GM12878 (cell line): Measurements from ENCODE around the gene MFNG.

Source experiments
- CREB1 ChIP-seq: IDR thresholded peaks from 2 replicates; pipeline ENCODE4 v1.6.1; 2012; ENCODE audit warnings: low read depth, mild to moderate bottlenecking, inconsistent platforms
- CTCF ChIP-seq, 3 experiments: IDR thresholded peaks in 2 of 3; conservative IDR thresholded peaks in 1 of 3; 2 replicates each; pipeline ENCODE4 v1.5.1; 2011; ENCODE audit warnings: low read depth in 3 of 3, low read length in 3 of 3, mild to moderate bottlenecking in 3 of 3, control low read depth in 2 of 3, moderate library complexity in 2 of 3, inconsistent platforms in 1 of 3, mixed read lengths in 1 of 3; ENCODE audit not compliant: control insufficient read depth in 2 of 3, insufficient read depth in 1 of 3; ENCODE audit errors: extremely low read depth in 1 of 3
- ESRRA ChIP-seq: IDR thresholded peaks from 2 replicates; pipeline ENCODE4 v1.6.1; 2012; ENCODE audit warnings: mild to moderate bottlenecking, low read length, improper control_type of control experiment
- EZH2 ChIP-seq: IDR thresholded peaks from 2 replicates; pipeline ENCODE4 v1.6.1; 2012; ENCODE audit warnings: low read depth, mild to moderate bottlenecking, control low read depth, inconsistent platforms, low read length, borderline replicate concordance; ENCODE audit not compliant: control insufficient read depth
- IKZF1 ChIP-seq: fragments of 450-650 bp; conservative IDR thresholded peaks from 2 replicates; pipeline ENCODE4 v1.6.1; 2017; ENCODE audit warnings: antibody characterized with exemption, mild to moderate bottlenecking
- JUNB ChIP-seq: IDR thresholded peaks from 2 replicates; pipeline ENCODE4 v1.6.1; 2016; ENCODE audit warnings: antibody characterized with exemption, mild to moderate bottlenecking
- MXI1 ChIP-seq: fragments of 150-350 bp; IDR thresholded peaks from 2 replicates; pipeline ENCODE4 v1.6.1; 2011; ENCODE audit warnings: low read depth, mild to moderate bottlenecking, inconsistent platforms, low read length, improper control_type of control experiment
- SKIL ChIP-seq: fragments of 450-650 bp; IDR thresholded peaks from 2 replicates; pipeline ENCODE4 v1.6.1; 2017; ENCODE audit warnings: mild to moderate bottlenecking, low read depth, inconsistent platforms; ENCODE audit not compliant: poor library complexity, severe bottlenecking
- STAT3 ChIP-seq: IDR thresholded peaks from 2 replicates; pipeline ENCODE4 v1.6.1; 2011; ENCODE audit warnings: low read depth, low read length, improper control_type of control experiment
- YY1 ChIP-seq: IDR thresholded peaks from 2 replicates; pipeline ENCODE4 v1.6.1; 2011; ENCODE audit warnings: low read depth, mild to moderate bottlenecking, low read length
- ZNF687 ChIP-seq: fragments of 450-650 bp; IDR thresholded peaks from 2 replicates; pipeline ENCODE4 v1.6.1; 2017; ENCODE audit warnings: mild to moderate bottlenecking, moderate library complexity

- no peak for TF ChIP-seq ESRRA
- TF ChIP-seq MXI1 = no peak
- no peak for TF ChIP-seq STAT3
- no peak for TF ChIP-seq EZH2
- no peak for TF ChIP-seq CREB1
- TF ChIP-seq SKIL = no peak
- TF ChIP-seq JUNB = no peak
- no peak for TF ChIP-seq CTCF (IDR thresholded peaks at IDR 0.05 in 2 of 3, conservative IDR thresholded peaks at IDR 0.05 in 1 of 3; ENCODE audit: control insufficient read depth in 2 of 3, extremely low read depth in 1 of 3, insufficient read depth in 1 of 3, low read depth in 3 of 3, low read length in 3 of 3)
- TF ChIP-seq IKZF1 = no peak
- TF ChIP-seq ZNF687 = no peak
- TF ChIP-seq YY1 = no peak
Measured at GRCh38 chr22:37489983-37490382, 3.8 kb upstream of the MFNG start.
